ENCODE measurements around the gene MRPS27.
A peak's percentile ranks its signal among the peaks of the same experiment; 100 is the strongest.

MRPS27 gene

GRCh38 chr5:72244862-72245371 lies 75.1 kb downstream of the MRPS27 start:
- Histone ChIP-seq H3K9me3 (no peaks in the 10 kb centered on the region), H3K4me3 (ENCODE audit: low read depth in 1 of 2, low read length in 1 of 2) (no peak overlapping the region), H3K27me3 (no peaks in the 10 kb centered on the region), H3K36me3 (no peaks in the 10 kb centered on the region), H3K4me1 (ENCODE audit: control insufficient read depth in 1 of 2, insufficient read depth in 1 of 2, low read depth in 1 of 2, low read length in 1 of 2) (peaks cover 9 to 10% of the 10 kb centered on the region in 2 experiments), H3K27ac (no peak overlapping the region)
- TF ChIP-seq, protein P1, sequence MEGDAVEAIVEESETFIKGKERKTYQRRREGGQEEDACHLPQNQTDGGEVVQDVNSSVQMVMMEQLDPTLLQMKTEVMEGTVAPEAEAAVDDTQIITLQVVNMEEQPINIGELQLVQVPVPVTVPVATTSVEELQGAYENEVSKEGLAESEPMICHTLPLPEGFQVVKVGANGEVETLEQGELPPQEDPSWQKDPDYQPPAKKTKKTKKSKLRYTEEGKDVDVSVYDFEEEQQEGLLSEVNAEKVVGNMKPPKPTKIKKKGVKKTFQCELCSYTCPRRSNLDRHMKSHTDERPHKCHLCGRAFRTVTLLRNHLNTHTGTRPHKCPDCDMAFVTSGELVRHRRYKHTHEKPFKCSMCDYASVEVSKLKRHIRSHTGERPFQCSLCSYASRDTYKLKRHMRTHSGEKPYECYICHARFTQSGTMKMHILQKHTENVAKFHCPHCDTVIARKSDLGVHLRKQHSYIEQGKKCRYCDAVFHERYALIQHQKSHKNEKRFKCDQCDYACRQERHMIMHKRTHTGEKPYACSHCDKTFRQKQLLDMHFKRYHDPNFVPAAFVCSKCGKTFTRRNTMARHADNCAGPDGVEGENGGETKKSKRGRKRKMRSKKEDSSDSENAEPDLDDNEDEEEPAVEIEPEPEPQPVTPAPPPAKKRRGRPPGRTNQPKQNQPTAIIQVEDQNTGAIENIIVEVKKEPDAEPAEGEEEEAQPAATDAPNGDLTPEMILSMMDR (IDR thresholded peaks at IDR 0.05) = no peak

GRCh38 chr5:72243706-72244105 lies 76.3 kb downstream of the MRPS27 start:
- Histone ChIP-seq H3K27ac (no peak overlapping the region), H3K9me3 (no peaks in the 10 kb centered on the region), H3K27me3 (no peaks in the 10 kb centered on the region), H3K36me3 (no peaks in the 10 kb centered on the region), H3K4me1 (ENCODE audit: control insufficient read depth in 1 of 2, insufficient read depth in 1 of 2, low read depth in 1 of 2, low read length in 1 of 2) (peaks cover 21 to 22% of the 10 kb centered on the region in 2 experiments), H3K4me3 (ENCODE audit: low read depth in 1 of 2, low read length in 1 of 2) (no peak overlapping the region)
- TF ChIP-seq, protein P1 (IDR thresholded peaks at IDR 0.05) = no peak

GRCh38 chr5:72242796-72243475 lies 77.1 kb downstream of the MRPS27 start:
- Histone ChIP-seq H3K9me3 (no peaks in the 10 kb centered on the region), H3K4me1 (ENCODE audit: control insufficient read depth in 1 of 2, insufficient read depth in 1 of 2, low read depth in 1 of 2, low read length in 1 of 2) (peaks cover 22 to 24% of the 10 kb centered on the region in 2 experiments), H3K4me3 (ENCODE audit: low read depth in 1 of 2, low read length in 1 of 2) (no peak overlapping the region), H3K27me3 (no peaks in the 10 kb centered on the region), H3K36me3 (no peaks in the 10 kb centered on the region), H3K27ac (no peak overlapping the region)
- TF ChIP-seq, protein P1 (IDR thresholded peaks at IDR 0.05) = no peak

GRCh38 chr5:72241346-72242003 lies 78.6 kb downstream of the MRPS27 start:
- Histone ChIP-seq H3K4me1 (ENCODE audit: control insufficient read depth in 1 of 2, insufficient read depth in 1 of 2, low read depth in 1 of 2, low read length in 1 of 2) (peaks cover 22 to 24% of the 10 kb centered on the region in 2 experiments), H3K9me3 (no peaks in the 10 kb centered on the region), H3K36me3 (no peaks in the 10 kb centered on the region), H3K27me3 (no peaks in the 10 kb centered on the region), H3K27ac (no peak overlapping the region), H3K4me3 (ENCODE audit: low read depth in 1 of 2, low read length in 1 of 2) (no peak overlapping the region)
- TF ChIP-seq, protein P1 (IDR thresholded peaks at IDR 0.05) = no peak

DNA sequence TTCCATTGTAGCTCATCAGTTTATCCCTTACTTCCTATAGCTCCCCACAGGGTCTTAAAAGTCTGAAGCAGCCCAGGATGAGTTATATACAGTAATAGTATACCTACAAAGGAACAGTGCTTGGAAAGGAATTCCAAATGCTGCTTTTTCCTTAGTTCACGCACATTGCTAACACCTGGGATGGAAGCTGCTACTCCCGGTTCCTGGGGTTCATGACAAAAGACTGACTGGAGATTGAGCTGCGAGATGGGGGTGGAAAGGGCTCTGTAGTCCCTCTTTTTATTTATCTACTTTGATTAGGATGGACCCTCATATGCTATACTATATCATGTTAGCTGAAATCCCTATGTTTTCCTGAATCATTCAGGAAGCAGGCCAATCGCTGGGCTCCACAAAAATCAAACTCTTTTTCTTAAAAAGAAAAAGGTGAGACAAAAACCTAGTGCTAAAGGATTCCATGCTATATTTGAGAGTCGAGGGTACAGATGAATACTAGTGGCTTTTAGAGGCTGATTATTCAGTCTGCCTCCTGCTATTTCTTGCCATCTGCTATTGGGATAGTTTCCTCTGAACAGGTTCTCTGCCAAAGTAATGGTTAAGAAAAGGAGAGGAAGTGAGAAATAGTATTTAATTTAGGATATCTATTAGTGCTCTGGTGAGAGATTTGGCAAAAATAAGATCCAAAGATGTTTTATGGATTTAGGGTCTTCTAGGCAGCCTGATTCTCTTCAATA lies 81.2 kb downstream of the MRPS27 start:
- Histone ChIP-seq H3K9me3 (no peaks in the 10 kb centered on the region), H3K27ac (peak overlapping the region; percentile 57), H3K4me3 (ENCODE audit: low read depth in 1 of 2, low read length in 1 of 2) (no peak overlapping the region), H3K4me1 (ENCODE audit: control insufficient read depth in 1 of 2, insufficient read depth in 1 of 2, low read depth in 1 of 2, low read length in 1 of 2) (peaks cover 29 to 35% of the 10 kb centered on the region in 2 experiments), H3K27me3 (no peaks in the 10 kb centered on the region), H3K36me3 (no peaks in the 10 kb centered on the region)
- TF ChIP-seq, protein P1 (IDR thresholded peaks at IDR 0.05) = no peak
